ENCODE results near the gene LIN37. TPM values are rescaled to one million over a fixed set of nuclear protein-coding genes. Genes with fewer than 3 reads are reported as not detected.

The LIN37 gene
- total RNA-seq, 4 donors from 2014 or later, result 14.8 to 19.5 (median 16.6) TPM

DNA sequence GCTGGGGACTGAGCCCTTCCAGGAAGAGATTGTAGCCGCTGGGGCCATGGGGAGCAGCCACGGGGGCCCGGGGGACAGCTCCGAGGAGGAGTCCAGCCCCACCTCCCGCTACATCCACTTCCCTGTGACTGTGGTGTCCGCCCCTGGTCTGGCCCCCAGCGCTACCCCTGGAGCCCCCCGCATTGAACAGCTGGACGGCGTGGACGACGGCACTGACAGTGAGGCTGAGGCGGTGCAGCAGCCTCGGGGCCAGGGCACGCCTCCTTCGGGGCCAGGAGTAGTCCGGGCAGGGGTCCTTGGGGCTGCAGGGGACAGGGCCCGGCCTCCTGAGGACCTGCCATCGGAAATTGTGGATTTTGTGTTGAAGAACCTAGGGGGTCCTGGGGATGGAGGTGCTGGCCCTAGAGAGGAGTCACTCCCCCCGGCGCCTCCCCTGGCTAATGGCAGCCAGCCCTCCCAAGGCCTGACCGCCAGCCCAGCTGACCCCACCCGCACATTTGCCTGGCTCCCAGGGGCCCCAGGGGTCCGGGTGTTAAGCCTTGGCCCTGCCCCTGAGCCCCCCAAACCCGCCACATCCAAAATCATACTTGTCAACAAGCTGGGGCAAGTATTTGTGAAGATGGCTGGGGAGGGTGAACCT, 15.7 kb upstream of the LIN37 start:
- Histone ChIP-seq H3K9me3 (no peaks in the 10 kb centered on the region), H3K4me1 (no peaks in the 10 kb centered on the region), H3K27ac (no peak overlapping the region), H3K4me3 (no peak overlapping the region), H3K27me3 (no peaks in the 10 kb centered on the region), H3K36me3 (peaks cover 0 to 97% of the 10 kb centered on the region in 2 donors)
- DNase-seq, result no peak
- ATAC-seq, result no peak
- intact Hi-C loops (cut with DNase I; ENCODE audit: low total_unique reads), result no loop called here
- in situ Hi-C loops (cut with MboI; ENCODE audit: low sequenced_read_pairs in 4 of 4), result no loop called here
- TF ChIP-seq, protein P1, sequence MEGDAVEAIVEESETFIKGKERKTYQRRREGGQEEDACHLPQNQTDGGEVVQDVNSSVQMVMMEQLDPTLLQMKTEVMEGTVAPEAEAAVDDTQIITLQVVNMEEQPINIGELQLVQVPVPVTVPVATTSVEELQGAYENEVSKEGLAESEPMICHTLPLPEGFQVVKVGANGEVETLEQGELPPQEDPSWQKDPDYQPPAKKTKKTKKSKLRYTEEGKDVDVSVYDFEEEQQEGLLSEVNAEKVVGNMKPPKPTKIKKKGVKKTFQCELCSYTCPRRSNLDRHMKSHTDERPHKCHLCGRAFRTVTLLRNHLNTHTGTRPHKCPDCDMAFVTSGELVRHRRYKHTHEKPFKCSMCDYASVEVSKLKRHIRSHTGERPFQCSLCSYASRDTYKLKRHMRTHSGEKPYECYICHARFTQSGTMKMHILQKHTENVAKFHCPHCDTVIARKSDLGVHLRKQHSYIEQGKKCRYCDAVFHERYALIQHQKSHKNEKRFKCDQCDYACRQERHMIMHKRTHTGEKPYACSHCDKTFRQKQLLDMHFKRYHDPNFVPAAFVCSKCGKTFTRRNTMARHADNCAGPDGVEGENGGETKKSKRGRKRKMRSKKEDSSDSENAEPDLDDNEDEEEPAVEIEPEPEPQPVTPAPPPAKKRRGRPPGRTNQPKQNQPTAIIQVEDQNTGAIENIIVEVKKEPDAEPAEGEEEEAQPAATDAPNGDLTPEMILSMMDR (IDR thresholded peaks at IDR 0.05 in 4 of 5, conservative IDR thresholded peaks at IDR 0.05 in 1 of 5), result no peak
- TF ChIP-seq POLR2A (IDR thresholded peaks at IDR 0.05), result no peak

DNA sequence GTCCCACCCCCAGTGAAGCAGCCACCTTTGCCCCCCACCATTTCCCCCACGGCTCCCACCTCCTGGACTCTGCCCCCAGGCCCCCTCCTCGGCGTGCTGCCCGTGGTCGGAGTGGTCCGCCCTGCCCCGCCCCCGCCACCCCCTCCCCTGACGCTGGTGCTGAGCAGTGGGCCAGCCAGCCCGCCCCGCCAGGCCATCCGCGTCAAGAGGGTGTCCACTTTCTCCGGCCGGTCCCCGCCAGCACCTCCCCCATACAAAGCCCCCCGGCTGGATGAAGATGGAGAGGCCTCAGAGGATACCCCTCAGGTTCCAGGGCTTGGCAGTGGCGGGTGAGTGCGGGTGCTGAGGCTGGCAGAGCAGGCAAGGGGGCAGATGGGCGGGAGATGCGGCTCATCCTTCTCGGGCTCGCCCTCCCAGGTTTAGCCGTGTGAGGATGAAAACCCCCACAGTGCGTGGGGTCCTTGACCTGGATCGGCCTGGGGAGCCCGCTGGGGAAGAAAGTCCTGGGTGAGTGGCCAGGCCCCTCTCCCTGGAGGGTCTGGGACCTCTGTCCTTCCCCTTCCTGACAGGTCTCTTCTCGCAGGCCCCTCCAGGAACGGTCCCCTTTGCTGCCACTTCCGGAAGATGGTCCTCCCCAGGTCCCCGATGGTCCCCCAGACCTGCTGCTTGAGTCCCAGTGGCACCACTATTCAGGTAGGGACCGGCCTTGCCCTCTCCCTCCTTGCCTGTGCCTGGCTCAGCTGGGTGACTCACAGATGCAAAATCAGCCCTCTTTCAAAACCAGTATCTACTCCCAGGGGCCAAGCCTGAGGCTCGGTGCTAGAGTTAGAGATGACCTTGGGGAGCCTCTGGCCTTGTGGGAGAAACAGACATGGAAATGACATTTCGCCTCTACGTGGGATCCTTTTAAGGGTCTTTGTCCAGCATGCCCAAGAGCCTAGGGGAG, 14.9 kb upstream of the LIN37 start:
- in situ Hi-C loops (cut with MboI; ENCODE audit: low sequenced_read_pairs in 4 of 4), result no loop called here
- intact Hi-C loops (cut with DNase I; ENCODE audit: low total_unique reads), result no loop called here
- ATAC-seq, result peak in 1 of 2 donors; percentile 28

DNA sequence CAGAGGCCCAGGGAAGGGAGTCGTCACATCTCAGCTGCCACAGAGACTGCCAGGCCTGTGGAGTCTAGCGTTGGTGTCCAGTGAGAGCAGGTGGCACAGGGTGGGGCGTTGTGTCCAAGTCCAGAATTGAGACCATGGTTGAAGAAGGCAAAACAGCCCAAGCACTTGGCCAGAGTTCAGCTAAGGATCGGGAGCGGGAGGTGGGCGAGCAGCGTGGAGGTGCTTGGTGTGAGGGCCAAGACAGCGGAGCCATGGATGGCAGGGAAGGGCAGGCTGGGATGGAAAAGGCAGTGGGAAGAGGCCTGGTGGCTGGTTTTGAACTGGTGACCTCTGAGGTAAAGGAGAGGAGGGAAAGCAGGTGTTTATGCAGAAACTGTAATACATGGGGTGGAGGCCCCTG, 14.1 kb upstream of the LIN37 start:
- H3K4me3 ChIP-seq, result no peak overlapping the region
- H3K4me1 ChIP-seq, result no peaks in the 10 kb centered on the region
- peaks cover 0 to 94% of the 10 kb centered on the region in 2 donors for H3K36me3 ChIP-seq
- no peaks in the 10 kb centered on the region for H3K9me3 ChIP-seq
- H3K27ac ChIP-seq, result no peak overlapping the region
- ATAC-seq (no peak), DNase-seq (no peak)
- in situ Hi-C loops (cut with MboI; ENCODE audit: low sequenced_read_pairs in 4 of 4) (no loop called here), intact Hi-C loops (cut with DNase I; ENCODE audit: low total_unique reads) (no loop called here)
- H3K27me3 ChIP-seq, result no peaks in the 10 kb centered on the region
- TF ChIP-seq, protein P1 (IDR thresholded peaks at IDR 0.05 in 4 of 5, conservative IDR thresholded peaks at IDR 0.05 in 1 of 5), result no peak
- no peak for TF ChIP-seq POLR2A (IDR thresholded peaks at IDR 0.05)

More for the DNA sequence above, 14.9 kb upstream of the LIN37 start:
- Histone ChIP-seq H3K4me3 (no peak overlapping the region), H3K9me3 (no peaks in the 10 kb centered on the region), H3K4me1 (no peaks in the 10 kb centered on the region), H3K36me3 (peaks cover 0 to 97% of the 10 kb centered on the region in 2 donors), H3K27ac (no peak overlapping the region), H3K27me3 (no peaks in the 10 kb centered on the region)
- TF ChIP-seq POLR2A (IDR thresholded peaks at IDR 0.05), result no peak
- TF ChIP-seq, protein P1 (IDR thresholded peaks at IDR 0.05 in 4 of 5, conservative IDR thresholded peaks at IDR 0.05 in 1 of 5), result no peak
- DNase-seq, result no peak

DNA sequence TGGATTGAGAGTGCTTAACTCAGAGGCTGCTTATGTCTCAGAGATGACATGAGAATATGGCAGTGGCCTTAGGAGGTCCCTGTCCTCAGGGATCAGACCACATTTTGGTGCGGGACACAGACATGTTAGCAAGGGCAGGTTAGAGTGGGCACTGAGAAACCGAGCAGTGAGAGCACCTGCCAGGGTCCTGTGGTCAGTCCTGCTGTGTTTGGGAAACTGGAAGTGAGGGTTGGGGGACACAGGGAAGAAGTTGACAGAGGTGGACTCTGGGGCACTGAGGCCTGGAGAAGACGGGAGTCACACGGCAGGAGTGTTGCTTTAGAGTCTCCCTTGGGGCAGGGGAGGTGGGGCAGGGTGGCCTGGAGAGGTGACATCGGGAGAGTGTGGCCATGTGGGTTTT, 13.5 kb upstream of the LIN37 start:
- intact Hi-C loops (cut with DNase I; ENCODE audit: low total_unique reads), result no loop called here
- in situ Hi-C loops (cut with MboI; ENCODE audit: low sequenced_read_pairs in 4 of 4), result no loop called here
- peaks cover 0 to 88% of the 10 kb centered on the region in 2 donors for H3K36me3 ChIP-seq

More for the DNA sequence above, 13.5 kb upstream of the LIN37 start:
- DNase-seq (no peak), ATAC-seq (no peak)
- Histone ChIP-seq H3K4me3 (no peak overlapping the region), H3K4me1 (peaks cover 4 to 6% of the 10 kb centered on the region in 2 donors), H3K27me3 (no peaks in the 10 kb centered on the region), H3K9me3 (no peaks in the 10 kb centered on the region), H3K27ac (no peak overlapping the region)
- TF ChIP-seq POLR2A (IDR thresholded peaks at IDR 0.05), result no peak
- TF ChIP-seq, protein P1 (IDR thresholded peaks at IDR 0.05 in 4 of 5, conservative IDR thresholded peaks at IDR 0.05 in 1 of 5), result no peak
